ENCODE data around the gene YARS1.

- TF ChIP-seq CTCF (conservative IDR thresholded peaks at IDR 0.05 in 1 of 2, IDR thresholded peaks at IDR 0.05 in 1 of 2; ENCODE audit: low read depth in 1 of 2, low read length in 2 of 2), result no peak
- no peak for TF ChIP-seq EZH2 (IDR thresholded peaks at IDR 0.05; ENCODE audit: low read length, missing control alignments)
These were observed 67.4 kb downstream of the YARS1 start for GRCh38 chr1:32749771-32750170.

Measured in fibroblast of lung (primary cell).